Left hindlimb (tissue), 1 donor: Measurements from ENCODE around the gene LTB4R.

Source experiments
- DNase-seq: peaks from one replicate; pipeline ENCODE4 v3.0.0-alpha.2; 2018

Gene LTB4R

DNA sequence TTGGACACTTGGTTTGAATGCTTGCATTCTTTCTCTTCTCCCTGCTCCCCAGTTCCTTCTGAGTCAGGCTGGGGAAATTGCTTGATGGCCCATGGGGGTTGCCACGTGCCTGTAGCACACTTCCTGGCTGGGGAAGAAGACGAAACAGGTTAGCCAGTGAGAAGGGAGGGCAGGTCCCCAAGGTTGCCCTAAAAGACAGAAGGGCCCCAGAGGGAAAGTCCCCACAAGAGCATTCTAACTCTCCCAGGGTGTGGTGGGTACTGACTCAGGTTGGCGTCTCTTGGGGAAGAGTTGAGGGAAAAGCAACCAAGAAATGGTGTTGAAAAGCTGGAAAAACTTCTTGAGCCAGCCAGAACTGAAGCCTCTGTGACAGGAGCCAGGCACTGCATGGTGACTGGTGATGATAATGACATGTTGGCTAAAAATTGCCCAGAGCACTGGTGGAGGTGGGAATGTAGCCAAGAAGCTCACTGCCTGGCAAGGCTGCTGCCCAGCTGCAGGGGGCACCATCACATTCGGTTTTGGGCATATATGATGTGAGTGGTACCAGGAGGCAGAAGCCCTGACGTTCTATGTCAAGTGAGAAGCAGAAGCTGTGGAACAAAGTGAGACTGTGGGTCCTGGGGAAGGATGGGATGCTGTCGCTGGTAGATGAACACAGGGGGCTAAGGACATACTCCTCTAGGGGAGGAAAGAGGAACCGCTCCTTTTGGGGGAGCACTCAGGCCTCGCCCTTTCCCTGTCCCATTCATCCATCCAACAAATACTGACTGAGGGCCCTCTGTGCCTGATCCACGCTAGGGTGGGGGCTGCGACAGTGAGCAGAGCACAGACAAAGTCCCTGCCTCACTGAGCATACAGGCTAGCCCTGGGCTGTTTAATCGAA is 31.8 kb upstream of the LTB4R start:
- no peak for DNase-seq

DNA sequence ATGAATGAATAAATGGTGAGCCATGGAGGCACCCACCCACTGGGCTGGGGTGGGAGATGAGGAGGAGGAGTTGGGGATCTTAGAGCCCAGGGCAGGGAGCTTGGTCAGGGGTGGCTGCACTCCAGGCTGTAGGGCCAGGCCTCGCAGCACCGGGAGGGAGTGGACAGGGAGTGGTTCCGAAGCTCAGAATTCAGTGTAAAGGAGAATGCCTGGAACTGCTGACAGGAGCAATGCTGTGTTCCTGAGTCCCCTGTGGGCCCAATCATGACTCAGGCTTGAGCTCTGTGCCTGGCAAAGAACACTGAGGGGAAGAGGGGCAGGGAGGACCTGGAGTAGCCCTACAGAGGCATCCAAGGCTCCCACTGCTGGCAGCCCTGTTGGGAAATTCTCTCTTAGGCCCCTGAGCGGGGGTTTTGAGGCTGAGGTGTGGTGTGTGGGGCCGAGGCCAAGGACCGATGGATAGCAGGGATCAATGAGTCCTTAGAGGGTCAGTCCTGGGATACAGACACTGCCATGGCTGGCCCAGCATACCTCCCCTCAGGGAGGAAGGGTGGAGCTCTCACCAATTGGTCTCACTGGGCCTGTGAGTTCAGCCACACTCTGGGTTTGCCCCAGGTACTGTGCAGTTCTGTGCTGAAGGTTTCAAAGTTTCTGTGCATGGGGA is 30.4 kb upstream of the LTB4R start:
- no peak for DNase-seq

DNA sequence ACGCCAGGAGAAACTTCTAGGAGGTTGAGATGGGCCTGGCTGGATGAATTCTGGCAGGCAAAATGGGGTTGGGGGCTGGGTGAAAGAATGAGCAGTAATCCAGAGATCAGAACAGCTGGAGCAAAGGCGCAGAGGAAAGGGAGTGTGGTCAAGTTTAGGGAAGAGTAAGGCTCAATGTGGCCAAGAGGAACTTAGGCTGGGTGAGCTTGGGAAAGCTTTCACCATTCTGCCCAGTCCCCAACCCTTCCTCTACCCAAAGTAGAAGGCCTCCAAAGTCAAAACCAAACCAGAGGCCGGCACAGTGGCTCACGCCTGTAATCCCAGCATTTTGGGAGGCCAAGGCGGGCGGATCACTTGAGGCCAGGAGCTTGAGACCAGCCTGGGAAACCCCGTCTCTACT is 29.7 kb upstream of the LTB4R start:
- no peak for DNase-seq

DNA sequence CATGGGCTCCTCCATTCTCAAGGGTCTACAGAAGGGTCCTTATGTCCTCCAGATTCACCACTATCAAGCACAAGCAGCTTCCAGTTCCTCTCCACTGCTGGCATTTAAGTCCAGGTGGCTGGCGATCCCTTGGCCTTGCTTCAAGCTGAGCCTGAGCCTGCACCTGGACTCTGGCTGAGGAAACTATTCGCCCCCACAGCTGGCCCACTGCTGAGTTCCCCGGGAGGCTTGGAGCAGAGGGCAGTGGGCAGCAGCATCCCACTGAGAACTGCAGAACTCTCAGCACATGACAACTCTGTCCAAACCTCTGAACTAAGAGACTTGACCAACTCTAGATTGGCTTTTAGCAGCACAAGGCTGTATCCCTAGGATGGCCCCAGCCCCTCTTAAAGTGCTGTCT is 28.6 kb upstream of the LTB4R start:
- no peak for DNase-seq

DNA sequence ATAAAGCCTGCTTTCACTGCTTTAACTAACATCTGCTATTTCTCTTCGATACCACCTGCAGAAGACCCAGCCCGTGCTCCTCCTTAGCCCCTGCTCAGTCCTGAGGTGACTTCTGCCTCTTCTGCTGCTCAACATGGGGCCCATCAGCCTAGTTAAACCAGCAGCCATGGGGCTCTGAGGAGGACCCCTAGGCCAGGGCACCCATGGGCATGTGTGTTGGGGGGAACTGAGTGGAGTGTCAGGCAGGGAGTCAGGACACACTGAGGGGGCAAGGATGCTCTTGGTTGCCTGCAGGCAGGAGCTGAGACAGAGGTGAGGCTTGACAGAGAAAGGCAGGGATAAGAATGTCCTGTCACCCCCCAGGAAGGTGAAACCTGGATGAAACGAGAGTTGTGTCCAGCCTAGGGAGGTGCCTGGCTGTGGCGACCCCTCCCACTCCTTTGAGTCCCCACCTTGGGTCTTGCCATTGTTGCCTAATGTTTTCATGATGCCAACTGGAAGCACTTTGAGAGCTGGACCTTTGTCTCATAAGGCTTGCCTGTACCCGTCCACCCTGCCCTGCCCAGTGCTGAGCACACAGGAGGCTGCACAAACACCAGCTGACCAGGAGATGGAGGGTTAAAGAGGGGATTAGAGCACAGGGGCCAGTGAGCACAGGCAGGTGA is 27.4 kb upstream of the LTB4R start:
- no peak for DNase-seq

DNA sequence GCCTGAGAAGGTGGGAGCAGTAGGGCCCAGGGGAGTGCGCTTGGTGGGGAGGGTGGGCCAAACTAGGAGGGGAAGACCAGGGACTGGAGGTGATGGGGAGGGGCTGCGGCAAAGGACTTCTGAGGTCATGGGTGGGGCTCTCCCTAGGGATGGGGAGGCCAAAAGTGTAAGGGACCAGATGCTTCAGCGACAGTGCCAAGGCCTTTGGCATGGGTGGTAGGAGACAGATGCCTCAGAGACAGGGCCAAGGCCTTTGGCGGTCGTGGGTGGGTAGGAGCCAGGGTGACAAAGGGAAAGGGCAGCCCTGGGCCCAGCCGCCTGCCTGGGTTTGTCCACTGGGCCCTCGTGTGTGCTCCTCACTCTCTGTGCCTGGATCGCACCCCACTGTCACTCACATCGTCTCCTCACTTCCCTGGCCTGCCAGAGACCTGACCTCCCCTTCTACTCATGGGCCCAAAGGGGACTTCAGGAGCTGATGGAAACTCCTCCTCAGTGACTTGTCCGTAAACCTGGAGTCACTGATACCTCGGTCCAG is 26.7 kb upstream of the LTB4R start:
- no peak for DNase-seq

DNA sequence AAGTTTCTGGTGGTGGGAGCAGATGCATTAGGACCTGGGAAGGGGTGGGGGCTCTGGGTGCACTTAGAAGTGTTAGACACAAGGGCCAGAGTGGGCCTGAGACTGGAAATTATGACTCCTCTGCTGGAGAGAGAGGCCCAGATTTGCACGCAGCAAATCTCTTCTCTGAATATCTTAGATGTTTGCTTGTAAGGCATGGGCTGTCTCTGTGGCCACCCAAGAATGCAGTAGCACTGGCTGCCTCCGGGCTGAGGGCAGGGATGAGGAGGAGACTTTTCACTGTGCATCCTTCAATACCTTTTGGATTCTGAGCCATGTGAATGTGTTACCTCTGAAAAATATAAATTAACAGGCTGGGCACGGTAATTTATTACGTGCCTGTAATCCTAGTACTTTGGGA is 26.0 kb upstream of the LTB4R start:
- no peak for DNase-seq

DNA sequence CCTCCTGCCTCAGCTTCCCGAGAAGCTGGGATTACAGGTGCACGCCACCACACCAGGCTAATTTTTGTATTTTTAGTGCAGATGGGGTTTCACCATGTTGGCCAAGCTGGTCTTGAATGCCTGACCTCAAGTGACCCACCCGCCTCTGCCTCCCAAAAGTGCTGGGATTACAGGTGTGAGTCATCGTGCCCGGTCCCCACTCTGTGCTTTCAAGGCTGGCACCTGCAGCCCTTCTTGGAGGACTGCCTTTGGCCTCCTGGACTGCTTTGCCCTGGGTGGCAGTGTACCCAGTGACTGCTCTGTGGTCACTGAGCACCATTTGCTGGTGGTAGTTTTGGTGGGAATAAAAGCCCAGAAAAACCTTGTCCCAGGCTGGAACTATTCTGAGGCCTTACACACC is 24.3 kb upstream of the LTB4R start:
- no peak for DNase-seq

DNA sequence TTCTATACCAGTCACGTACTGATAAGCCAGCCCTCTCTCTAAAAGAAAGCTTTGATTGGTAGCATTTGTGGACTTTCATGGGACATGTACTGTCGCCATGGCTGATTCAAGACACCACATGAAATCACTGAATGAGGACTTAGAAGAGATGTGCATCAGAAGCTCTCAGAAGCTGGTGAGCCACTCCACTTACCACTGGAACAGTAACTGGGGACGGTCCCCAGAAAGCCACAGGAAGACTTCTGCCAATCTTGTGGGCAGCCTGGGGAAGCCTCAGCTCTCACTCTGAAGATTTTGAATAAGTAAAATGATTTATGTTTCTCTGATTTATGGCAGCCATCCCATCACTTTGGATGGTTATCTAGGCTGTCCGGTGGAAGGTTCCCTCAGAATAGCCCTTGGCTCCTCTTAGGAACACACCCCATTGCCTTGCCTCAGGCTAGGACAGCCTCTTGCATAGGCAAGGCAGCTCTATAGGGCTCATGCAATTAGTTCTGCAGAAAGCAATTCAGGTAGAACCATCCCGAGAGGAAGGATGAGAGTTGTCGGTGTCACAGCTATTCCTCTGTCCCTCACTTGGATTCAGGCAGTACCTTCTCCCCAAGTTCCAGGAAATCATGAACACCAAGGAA is 21.5 kb upstream of the LTB4R start:
- no peak for DNase-seq

DNA sequence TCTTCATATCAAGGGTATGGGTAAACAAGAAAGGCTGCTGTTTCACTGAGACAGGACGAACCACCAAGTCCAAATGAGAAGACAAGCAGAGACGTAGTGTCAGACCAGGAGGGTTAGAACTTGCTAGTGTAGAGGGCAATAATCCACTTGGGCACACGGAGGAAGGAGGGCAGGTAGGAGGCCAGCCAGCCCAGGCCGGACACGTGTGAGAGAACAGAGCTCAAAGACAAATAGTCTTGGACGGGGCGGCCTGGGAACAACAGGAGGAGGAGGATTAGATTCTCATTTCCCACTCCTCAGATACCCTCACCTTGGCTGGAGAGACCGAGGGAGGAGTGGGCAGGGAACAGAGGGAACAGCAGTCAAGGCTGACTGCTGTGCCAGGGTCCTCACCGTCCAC is 20.6 kb upstream of the LTB4R start:
- no peak for DNase-seq

DNA sequence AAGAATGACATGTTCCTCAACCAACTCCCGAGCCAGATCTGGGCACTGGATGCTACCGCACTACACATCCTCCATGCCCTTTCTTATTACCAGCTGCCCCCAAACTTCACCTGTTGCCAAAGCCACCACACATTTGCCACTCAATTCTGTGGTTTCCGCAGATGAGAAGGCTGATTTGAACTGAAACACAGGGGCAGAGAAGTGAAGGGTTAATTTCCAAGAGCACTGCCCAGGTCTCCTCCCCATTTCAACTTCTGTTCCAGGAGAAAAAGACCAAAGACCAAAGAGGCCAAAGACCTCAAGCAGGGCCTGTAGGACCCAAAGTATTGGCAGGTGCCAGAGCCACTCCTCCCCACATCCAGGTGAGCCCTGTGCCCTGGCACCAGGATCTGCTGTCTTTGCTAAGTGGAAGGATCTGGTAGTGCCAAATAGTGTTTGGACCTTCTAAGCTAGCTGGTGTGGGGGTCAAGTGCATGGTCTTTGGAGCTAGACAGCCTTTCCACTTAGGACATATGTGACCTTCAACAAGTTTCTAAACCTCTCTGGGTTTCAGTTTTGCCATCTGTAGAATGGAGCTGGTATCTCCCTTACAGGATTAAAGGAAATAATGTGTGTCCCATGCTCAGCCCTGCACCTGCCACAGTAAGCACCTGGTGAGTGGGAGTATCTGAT is 19.7 kb upstream of the LTB4R start:
- DNase-seq: no peak

DNA sequence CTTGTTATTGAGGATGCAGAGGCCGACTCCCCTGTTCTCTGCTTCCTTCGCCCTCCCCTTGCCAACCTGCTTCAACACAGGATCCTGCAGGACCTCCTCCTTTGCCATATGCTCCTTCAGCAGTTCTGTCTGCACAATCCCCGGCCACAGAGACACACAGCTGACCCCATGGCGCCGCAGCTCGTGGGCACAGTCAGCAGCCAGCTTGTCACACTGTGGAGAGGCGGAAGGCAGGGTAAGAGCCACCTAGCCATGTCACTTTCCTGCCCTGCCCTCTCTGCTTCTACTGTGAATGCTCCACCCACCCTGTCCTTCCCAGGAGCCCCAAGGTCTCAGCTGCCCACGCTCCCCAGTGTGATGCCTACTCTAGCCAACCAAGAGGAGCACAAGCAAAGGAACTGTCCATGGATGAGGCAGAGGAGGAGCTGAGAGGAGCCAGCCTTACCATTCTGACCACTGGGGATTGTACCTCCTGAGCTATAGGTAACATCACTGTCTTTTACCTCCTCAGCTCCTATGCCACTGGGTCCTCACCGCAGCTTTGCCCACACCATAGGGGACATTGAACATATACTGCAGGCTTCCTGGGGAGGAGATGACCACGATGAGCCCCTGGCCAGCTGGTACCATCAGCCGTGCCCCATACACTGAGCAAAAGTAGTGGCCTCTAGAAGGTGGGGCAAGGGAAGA is 19.0 kb upstream of the LTB4R start:
- no peak for DNase-seq

DNA sequence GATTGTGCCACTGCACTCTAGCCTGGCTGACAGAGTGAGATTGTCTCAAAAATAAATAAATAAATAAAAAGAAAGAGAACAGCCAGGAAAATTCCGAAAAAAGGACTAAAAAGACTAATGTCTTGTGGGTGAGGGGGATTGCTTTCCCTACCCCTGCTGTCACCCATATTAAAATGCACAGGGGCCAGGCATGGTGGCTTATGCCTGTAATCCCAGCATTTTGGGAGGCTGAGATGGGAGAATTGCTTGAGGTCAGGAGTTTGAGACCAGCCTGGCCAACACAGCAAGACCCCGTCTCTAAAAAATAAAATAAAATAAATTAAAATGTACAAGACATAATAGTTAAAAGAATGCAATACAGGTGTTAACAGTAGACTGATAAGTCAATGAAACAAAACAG is 17.8 kb upstream of the LTB4R start:
- no peak for DNase-seq

DNA sequence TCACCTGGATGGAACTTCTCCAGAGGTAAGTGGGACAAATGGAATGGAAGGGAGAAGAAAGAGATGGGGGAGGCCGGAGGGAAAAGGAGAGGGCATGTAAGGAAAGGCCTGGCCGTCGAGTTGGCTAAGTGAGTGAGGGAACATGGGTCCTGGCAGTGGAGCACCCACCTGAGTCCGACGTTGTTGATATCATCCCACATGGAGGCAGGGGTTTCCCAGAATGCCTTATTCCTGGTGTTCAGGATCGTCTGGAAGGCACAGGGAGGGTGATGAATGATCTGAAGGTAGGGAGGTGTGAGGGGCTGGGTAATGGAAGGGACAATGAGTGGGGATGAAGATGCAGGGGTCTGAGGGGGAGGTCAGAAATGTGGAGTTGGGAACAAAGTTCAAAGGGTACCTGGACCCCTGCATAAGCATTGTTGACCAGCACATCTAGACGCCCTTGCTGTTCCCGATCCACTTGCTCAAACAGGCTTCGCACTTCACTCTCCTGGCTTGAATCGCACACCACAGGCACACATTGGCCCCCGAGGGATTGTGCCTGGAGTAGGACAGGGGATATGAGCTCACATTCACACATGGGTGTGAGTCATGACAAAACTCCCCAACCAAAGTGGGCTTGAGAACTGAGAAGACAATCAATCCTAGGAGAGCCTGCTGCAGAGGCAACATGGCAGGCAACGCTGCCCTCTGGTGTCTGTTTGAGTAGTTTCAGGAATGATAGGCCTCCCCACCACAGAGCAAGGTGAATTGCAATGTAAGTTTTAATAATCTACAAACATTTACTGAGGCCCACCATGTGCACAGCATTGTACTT is 14.8 kb upstream of the LTB4R start:
- peak; percentile 68 for DNase-seq

DNA sequence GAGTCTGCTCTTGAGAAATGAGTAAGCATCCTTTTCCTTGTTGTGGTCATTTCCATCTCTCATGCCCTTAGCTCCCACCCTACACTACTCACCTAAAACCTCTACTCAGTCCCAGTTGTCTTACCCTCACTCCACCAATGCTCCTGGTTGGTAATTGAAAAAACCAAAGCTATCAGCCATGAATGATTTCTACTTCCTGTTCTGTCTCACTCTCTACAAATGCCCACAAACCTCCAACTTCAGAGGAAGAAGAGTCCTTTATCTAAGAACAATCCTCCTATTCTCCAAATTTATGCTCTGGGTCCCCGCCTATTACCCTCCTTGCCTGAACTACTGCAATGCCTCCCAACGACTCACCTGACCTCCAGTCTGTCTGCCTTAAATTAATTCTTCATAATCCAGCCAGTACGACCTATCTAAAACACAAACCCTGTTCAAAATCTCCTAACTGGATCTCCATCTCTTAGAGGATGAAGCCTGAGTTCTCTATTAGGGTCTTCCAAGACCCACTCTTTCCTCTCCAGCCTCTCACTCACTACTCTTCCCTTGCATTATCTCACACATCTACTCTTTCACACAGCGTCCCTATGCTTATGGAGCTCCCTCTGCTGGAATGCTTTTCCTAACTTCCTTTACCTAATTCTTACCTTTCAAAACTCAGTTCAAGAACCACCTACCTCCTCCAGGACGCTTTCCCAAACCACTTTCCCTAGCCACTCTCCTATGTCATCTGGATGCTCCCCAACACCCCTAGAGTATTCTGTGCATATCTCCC is 13.9 kb upstream of the LTB4R start:
- DNase-seq: no peak

DNA sequence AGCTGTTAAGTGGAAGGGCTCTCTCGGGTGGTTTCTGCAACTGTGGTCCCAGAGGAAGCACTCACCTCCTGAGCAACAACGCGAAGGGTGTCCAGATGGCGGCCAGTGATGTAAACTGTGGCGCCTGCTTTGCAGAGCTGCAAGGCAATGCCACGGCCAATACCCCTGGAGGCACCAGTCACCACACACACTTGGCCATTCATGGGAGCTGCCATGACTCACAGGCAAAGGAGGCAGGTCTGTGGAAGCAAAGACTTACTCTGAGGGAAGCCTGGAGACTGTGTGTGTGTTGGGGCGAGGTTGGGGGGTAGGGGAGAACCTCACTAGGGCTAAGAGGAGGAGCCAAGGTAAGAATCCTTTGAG is 12.4 kb upstream of the LTB4R start:
- DNase-seq: no peak

DNA sequence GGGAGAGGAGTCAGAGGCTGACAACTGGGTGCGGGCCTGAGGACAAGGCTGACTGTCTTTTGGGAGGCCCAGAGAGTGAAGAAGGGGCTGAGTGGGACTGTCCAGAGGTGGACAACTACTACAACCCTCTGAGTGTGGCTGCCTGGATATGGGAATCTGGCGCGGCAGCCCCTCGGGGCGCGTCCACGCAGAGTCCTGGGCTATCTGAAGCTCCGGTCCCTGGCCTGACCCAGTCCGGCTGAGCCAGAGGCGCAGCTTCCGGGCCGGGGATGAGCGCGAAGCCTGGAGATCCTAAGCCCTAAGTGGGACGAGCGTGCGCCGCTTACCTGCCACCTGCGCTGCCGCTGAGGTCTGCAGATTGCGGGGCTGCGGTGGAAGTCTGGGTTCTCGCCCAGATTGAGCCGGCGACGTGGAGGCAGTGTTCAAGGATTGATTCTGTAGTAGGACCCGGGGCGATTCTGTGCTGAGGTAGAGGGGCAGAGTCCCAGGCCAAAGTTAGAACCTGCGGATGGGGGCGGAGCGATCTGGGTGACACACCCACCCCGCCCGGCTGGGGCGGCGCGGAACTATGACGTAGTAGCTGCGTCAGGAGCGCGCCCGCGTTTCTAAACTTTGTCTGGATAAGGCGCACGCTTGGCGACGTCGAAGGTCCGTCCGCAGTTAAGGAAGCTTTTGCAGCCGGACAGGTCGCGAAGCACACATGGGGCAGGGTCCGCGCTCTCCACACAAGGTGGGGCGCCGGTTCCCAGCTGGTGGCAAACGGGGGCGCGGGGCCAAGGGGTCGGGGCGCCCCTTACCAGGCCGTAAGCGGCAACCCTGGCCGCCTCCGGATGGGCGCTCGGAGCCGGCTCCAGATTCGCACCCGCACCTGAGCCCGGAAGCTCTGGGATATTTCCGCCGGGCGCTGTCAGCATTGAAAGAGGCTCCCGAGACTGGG is 11.8 kb upstream of the LTB4R start, which contains the start of the genes DHRS1 and NOP9:
DHRS1 (minus strand) TSS at position 526 of the 937 bp plus-strand sequence. CDS start 674 bp downstream, outside the sequence.
NOP9 (plus strand) TSS at position 596 of the 937 bp plus-strand sequence; CDS start at position 701, 105 bp downstream.
- peak; percentile 93 for DNase-seq

DNA sequence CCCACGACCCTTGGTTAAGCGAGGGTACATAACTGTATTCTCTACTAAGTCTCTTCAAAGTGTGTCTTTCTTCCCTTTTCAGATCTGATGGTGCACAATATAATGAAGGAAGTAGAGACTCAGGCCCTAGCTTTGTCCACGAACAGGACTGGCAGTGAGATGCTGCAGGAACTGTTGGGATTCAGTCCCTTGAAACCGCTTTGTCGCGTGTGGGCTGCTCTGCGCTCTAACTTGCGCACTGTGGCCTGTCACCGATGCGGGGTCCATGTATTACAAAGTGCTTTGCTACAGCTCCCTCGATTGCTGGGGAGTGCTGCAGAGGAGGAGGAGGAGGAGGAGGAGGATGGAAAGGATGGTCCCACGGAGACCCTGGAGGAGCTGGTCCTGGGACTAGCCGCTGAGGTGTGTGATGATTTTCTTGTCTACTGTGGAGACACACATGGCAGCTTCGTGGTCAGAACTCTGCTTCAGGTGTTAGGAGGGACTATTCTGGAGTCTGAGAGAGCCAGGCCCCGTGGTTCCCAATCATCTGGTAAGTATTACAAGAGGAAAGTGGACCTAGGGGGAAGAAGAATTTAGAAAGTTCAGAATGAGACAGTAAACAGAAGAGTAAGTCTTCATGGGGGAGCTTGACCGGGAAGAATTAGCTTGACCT is 10.8 kb upstream of the LTB4R start:
- DNase-seq: no peak
